SK-N-SH (cell line): ENCODE measurements around the gene IFIT1. TPM values are rescaled to one million over a fixed set of nuclear protein-coding genes. Genes with fewer than 3 reads are reported as not detected.

Experiments used
- CTCF ChIA-PET: fragments of 300-600, 350-600 bp; formaldehyde crosslinking; extraction: SDS; loops from one replicate; lab custom pipeline; 2021; lab: Yijun Ruan, JAX
- POLR2A ChIA-PET: fragments of 350-600 bp; sonication (Branson Sonifier 250); formaldehyde crosslinking; extraction: SDS; loops from one replicate; lab custom pipeline; 2020; ENCODE audit warnings: antibody characterized with exemption, inconsistent platforms; lab: Yijun Ruan, JAX
- DNase-seq: peaks from one replicate; pipeline ENCODE4 v3.0.0; 2012
- H2AFZ ChIP-seq: fragments of 200-600 bp; sonication (generic); 2 replicates; pipeline ENCODE4 v1.8.1; 2016; ENCODE audit warnings: antibody characterized with exemption, mild to moderate bottlenecking, low read depth
- H3F3A ChIP-seq: fragments of 200-600 bp; sonication (generic); replicated peaks from 2 replicates; pipeline ENCODE3; 2016; ENCODE audit warnings: antibody characterized with exemption, mild to moderate bottlenecking; ENCODE audit not compliant: insufficient read depth
- H3K27ac ChIP-seq, 2 experiments: fragments of 200-500 bp in 1 of 2; fragments of 200-600 bp in 1 of 2; sonication (Bioruptor generic) in 1 of 2; sonication (generic), shearing (Covaris generic) in 1 of 2; 2 replicates each; pipeline versions ENCODE4 v1.5.1 to v1.6.1; 2014 to 2016; ENCODE audit warnings: low read depth in 2 of 2, inconsistent platforms in 1 of 2, low read length in 1 of 2, mild to moderate bottlenecking in 1 of 2, mixed read lengths in 1 of 2
- H3K27me3 ChIP-seq: fragments of 200-600 bp; sonication (generic), shearing (Covaris generic); 2 replicates; pipeline ENCODE4 v1.6.1; 2016; ENCODE audit warnings: mixed run types; ENCODE audit not compliant: insufficient read depth
- H3K36me3 ChIP-seq, 2 experiments: fragments of 200-500 bp in 1 of 2; fragments of 200-600 bp in 1 of 2; sonication (Bioruptor generic) in 1 of 2; sonication (generic) in 1 of 2; replicated peaks in 1 of 2; 2 replicates each; pipeline versions ENCODE3 to v1.5.1; 2014 to 2016; ENCODE audit warnings: low read length in 1 of 2, mild to moderate bottlenecking in 1 of 2; ENCODE audit not compliant: insufficient read depth in 2 of 2, control insufficient read depth in 1 of 2
- H3K4me1 ChIP-seq, 2 experiments: fragments of 200-500 bp in 1 of 2; fragments of 200-600 bp in 1 of 2; sonication (Bioruptor generic) in 1 of 2; sonication (generic), shearing (Covaris generic) in 1 of 2; 2 replicates each; pipeline versions ENCODE4 v1.5.1 to v1.6.1; 2014 to 2016; ENCODE audit warnings: low read depth in 1 of 2, low read length in 1 of 2, mixed run types in 1 of 2; ENCODE audit not compliant: insufficient read depth in 2 of 2, control insufficient read depth in 1 of 2
- H3K4me2 ChIP-seq: fragments of 200-600 bp; sonication (generic), shearing (Covaris generic); 2 replicates; pipeline ENCODE4 v1.6.1; 2017; ENCODE audit warnings: mixed run types
- H3K4me3 ChIP-seq, 2 experiments: fragments of 200-500 bp in 1 of 2; fragments of 200-600 bp in 1 of 2; sonication (Bioruptor generic) in 1 of 2; sonication (generic), shearing (Covaris generic) in 1 of 2; 2 replicates each; pipeline versions ENCODE4 v1.5.1 to v1.8.1; 2014 to 2016; ENCODE audit warnings: low read depth in 2 of 2, inconsistent platforms in 1 of 2, low read length in 1 of 2, mild to moderate bottlenecking in 1 of 2, mixed read lengths in 1 of 2, moderate library complexity in 1 of 2
- H3K79me2 ChIP-seq: fragments of 200-600 bp; sonication (generic); 2 replicates; pipeline ENCODE4 v1.8.1; 2017; ENCODE audit warnings: mild to moderate bottlenecking; ENCODE audit not compliant: insufficient read depth
- H3K9ac ChIP-seq: fragments of 200-600 bp; sonication (generic); 2 replicates; pipeline ENCODE4 v1.6.1; 2017; ENCODE audit warnings: mixed run types
- H3K9me2 ChIP-seq: fragments of 200-600 bp; sonication (generic); 2 replicates; pipeline ENCODE4 v1.6.1; 2017; ENCODE audit warnings: mixed run types
- H3K9me3 ChIP-seq: fragments of 200-600 bp; sonication (generic); 2 replicates; pipeline ENCODE4 v1.6.1; 2017; ENCODE audit warnings: mixed run types, mild to moderate bottlenecking, moderate library complexity
- H4K20me1 ChIP-seq: fragments of 200-600 bp; sonication (generic); 2 replicates; pipeline ENCODE4 v1.6.1; 2017; ENCODE audit warnings: mild to moderate bottlenecking, mixed run types; ENCODE audit not compliant: insufficient read depth
- CHD2 ChIP-seq: fragments of 150-350 bp; IDR thresholded peaks from 2 replicates; pipeline ENCODE4 v1.6.1; 2018; ENCODE audit warnings: low read length; ENCODE audit not compliant: partially characterized antibody
- CTCF ChIP-seq: fragments of 200-600 bp; sonication (generic); IDR thresholded peaks from 2 replicates; pipeline ENCODE4 v1.6.1; 2017; ENCODE audit warnings: antibody characterized with exemption, mild to moderate bottlenecking, moderate library complexity
- FOSL2 ChIP-seq: IDR thresholded peaks from 2 replicates; pipeline ENCODE4 v1.4.0; 2012; ENCODE audit warnings: low read depth, mild to moderate bottlenecking, moderate library complexity, borderline replicate concordance
- GATA2 ChIP-seq: sonication (generic); formaldehyde crosslinking; IDR thresholded peaks from 2 replicates; pipeline ENCODE4 v1.5.0; 2020; ENCODE audit warnings: mild to moderate bottlenecking, missing genetic modification reagents
- IRF3 ChIP-seq: fragments of 150-350 bp; IDR thresholded peaks from 2 replicates; pipeline ENCODE4 v1.6.1; 2016; ENCODE audit warnings: mild to moderate bottlenecking, low read depth, low read length
- JUND ChIP-seq: IDR thresholded peaks from 2 replicates; pipeline ENCODE4 v1.4.0; 2012
- MAX ChIP-seq: IDR thresholded peaks from 2 replicates; pipeline ENCODE4 v1.4.0; 2012; ENCODE audit warnings: low read depth
- MEF2A ChIP-seq: IDR thresholded peaks from 2 replicates; pipeline ENCODE4 v1.4.0; 2012; ENCODE audit warnings: low read depth, borderline replicate concordance
- MXI1 ChIP-seq: IDR thresholded peaks from 2 replicates; pipeline ENCODE4 v1.6.1; 2012; ENCODE audit warnings: mild to moderate bottlenecking, low read depth, low read length, improper control_type of control experiment
- PBX3 ChIP-seq: IDR thresholded peaks from 2 replicates; pipeline ENCODE4; 2012
- POLR2AphosphoS5 ChIP-seq: IDR thresholded peaks from 2 replicates; pipeline ENCODE4 v1.6.1; 2012; ENCODE audit warnings: low read depth, low read length
- RAD21 ChIP-seq: IDR thresholded peaks from 2 replicates; pipeline ENCODE4 v1.6.1; 2012; ENCODE audit warnings: mild to moderate bottlenecking, low read length
- RXRA ChIP-seq: IDR thresholded peaks from 2 replicates; pipeline ENCODE4 v1.4.0; 2012; ENCODE audit warnings: low read depth, mild to moderate bottlenecking, borderline replicate concordance
- SMC3 ChIP-seq: IDR thresholded peaks from 2 replicates; pipeline ENCODE4 v1.6.1; 2012; ENCODE audit warnings: low read depth, low read length, improper control_type of control experiment
- TCF12 ChIP-seq: IDR thresholded peaks from 2 replicates; pipeline ENCODE4 v1.4.0; 2012
- USF2 ChIP-seq: fragments of 150-350 bp; IDR thresholded peaks from 2 replicates; pipeline ENCODE4 v1.6.1; 2017; ENCODE audit warnings: antibody characterized with exemption, low read length, low read depth, borderline replicate concordance
- WGBS: methylation state at CpG from one replicate; pipeline ENCODE4 v1.1.6; 2017; ENCODE audit warnings: low lambda C conversion rate; 5-methylcytosine and 5-hydroxymethylcytosine counted together
- polyA plus RNA-seq, 3 experiments: library from polyadenylated mRNA; depleted of rRNA; stranded (reverse); fragments of >200 nt; gene quantifications; 2 replicates each; pipeline ENCODE4 v1.2.3, GENCODE V29; 2012

IFIT1 gene
- polyA plus RNA-seq, 1 of the 3 experiments (the other 2 are of a cell fraction), result 4.4 TPM

GRCh38 chr10:89369156-89370105 lies 23.0 kb upstream of the IFIT1 start:
- Histone ChIP-seq H3K4me2 (no peak overlapping the region), H3K36me3 (no peaks in the 10 kb centered on the region), H4K20me1 (no peaks in the 10 kb centered on the region), H3K27me3 (no peaks in the 10 kb centered on the region), H3F3A (peaks cover under 1% of the 10 kb centered on the region), H3K27ac (no peak overlapping the region), H3K79me2 (no peaks in the 10 kb centered on the region), H3K4me3 (no peak overlapping the region), H3K9me2 (no peaks in the 10 kb centered on the region), H3K9me3 (no peaks in the 10 kb centered on the region), H3K4me1 (peaks cover 13 to 15% of the 10 kb centered on the region in 2 experiments), H2AFZ (no peak overlapping the region), H3K9ac (no peak overlapping the region)
- ChIA-PET POLR2A (interaction anchor here (1.2 kb wide), 1 partner anchor 85 kb away, joined by 3 read pairs; no protein-coding TSS in a partner anchor), CTCF (interaction anchor here (0.6 to 3.6 kb wide), 33 partner anchors 9 to 355 kb away, joined by 3 to 17 read pairs (median 5); partner anchors contain the start of genes IFIT1 and IFIT1B)
- TF ChIP-seq POLR2AphosphoS5 (no peak), RAD21 (peak; percentile 73), SMC3 (peak; percentile 70), FOSL2 (no peak), MXI1 (no peak), USF2 (no peak), CTCF (peak; percentile 81), CHD2 (no peak)
- DNase-seq, result peak; percentile 35
- WGBS, result 81% methylated on average over 5 of the region's 5 CpGs

GRCh38 chr10:89371079-89371478 lies 21.3 kb upstream of the IFIT1 start:
- Histone ChIP-seq H3F3A (peaks cover 4% of the 10 kb centered on the region), H3K4me3 (no peak overlapping the region), H2AFZ (no peak overlapping the region), H3K36me3 (no peaks in the 10 kb centered on the region), H3K9me3 (no peaks in the 10 kb centered on the region), H3K4me1 (peaks cover 14 to 23% of the 10 kb centered on the region in 2 experiments), H3K9ac (no peak overlapping the region), H3K79me2 (no peaks in the 10 kb centered on the region), H3K27me3 (no peaks in the 10 kb centered on the region), H3K9me2 (no peaks in the 10 kb centered on the region), H4K20me1 (no peaks in the 10 kb centered on the region), H3K27ac (no peak overlapping the region), H3K4me2 (no peak overlapping the region)
- TF ChIP-seq TCF12 (no peak), MEF2A (no peak), PBX3 (no peak), RXRA (no peak), IRF3 (no peak), SMC3 (no peak), CTCF (no peak), MAX (no peak), GATA2 (no peak), JUND (no peak)
- no peak for DNase-seq
- POLR2A ChIA-PET, result no interaction called here
- CTCF ChIA-PET, result interaction anchor here (0.7 kb wide), 1 partner anchor 15 kb away, joined by 3 read pairs; no protein-coding TSS in a partner anchor
